Hepatocyte (in vitro differentiated cells): ENCODE results near the gene DHRS12. TPM values are rescaled to one million over a fixed set of nuclear protein-coding genes. Genes with fewer than 3 reads are reported as not detected.

Experiments
- DNase-seq: peaks from one replicate; pipeline ENCODE4 v3.0.0-alpha.2; 2016; ENCODE audit warnings: low spot score
- H2AFZ ChIP-seq: fragments of 200-600 bp; sonication (generic); 2 replicates; pipeline ENCODE4 v1.6.0; 2016; ENCODE audit warnings: antibody characterized with exemption, mild to moderate bottlenecking
- H3K27ac ChIP-seq: fragments of 200-600 bp; sonication (generic); 2 replicates; pipeline ENCODE4 v1.5.1; 2016; ENCODE audit warnings: mild to moderate bottlenecking
- H3K27me3 ChIP-seq: fragments of 200-600 bp; sonication (generic); 2 replicates; pipeline ENCODE4 v1.6.1; 2016
- H3K36me3 ChIP-seq: fragments of 200-600 bp; sonication (generic); replicated peaks from 2 replicates; pipeline ENCODE4 v1.5.1; 2016; ENCODE audit warnings: low read depth; ENCODE audit not compliant: insufficient read depth
- H3K4me1 ChIP-seq: fragments of 200-600 bp; sonication (generic); 2 replicates; pipeline ENCODE4 v1.5.1; 2016; ENCODE audit warnings: mild to moderate bottlenecking, moderate library complexity; ENCODE audit not compliant: insufficient read depth
- H3K4me2 ChIP-seq: fragments of 200-600 bp; sonication (generic); 2 replicates; pipeline ENCODE4 v1.6.0; 2016
- H3K4me3 ChIP-seq: fragments of 200-600 bp; sonication (generic); 2 replicates; pipeline ENCODE4 v1.5.1; 2016; ENCODE audit warnings: mild to moderate bottlenecking
- H3K79me2 ChIP-seq: fragments of 200-600 bp; sonication (generic); 2 replicates; pipeline ENCODE4 v1.6.0; 2017; ENCODE audit warnings: mild to moderate bottlenecking
- H3K9me2 ChIP-seq: fragments of 200-600 bp; sonication (generic); replicated peaks from 2 replicates; pipeline ENCODE4 v1.6.0; 2017; ENCODE audit warnings: mild to moderate bottlenecking; ENCODE audit not compliant: insufficient read depth
- H3K9me3 ChIP-seq: fragments of 200-600 bp; sonication (generic); 2 replicates; pipeline ENCODE4 v1.5.1; 2016; ENCODE audit warnings: low read depth, mild to moderate bottlenecking
- H4K20me1 ChIP-seq: fragments of 200-600 bp; sonication (generic); 2 replicates; pipeline ENCODE4 v1.6.0; 2016; ENCODE audit warnings: mild to moderate bottlenecking; ENCODE audit not compliant: insufficient read depth, poor library complexity, severe bottlenecking
- CTCF ChIP-seq: fragments of 200-600 bp; sonication (generic); IDR thresholded peaks from 2 replicates; pipeline ENCODE4 v1.5.1; 2016; ENCODE audit warnings: antibody characterized with exemption, mild to moderate bottlenecking; ENCODE audit not compliant: poor library complexity
- EZH2 ChIP-seq: fragments of 200-600 bp; sonication (generic); IDR thresholded peaks from 2 replicates; pipeline ENCODE4 v1.6.1; 2016; ENCODE audit warnings: antibody characterized with exemption, mild to moderate bottlenecking, borderline replicate concordance
- EZH2phosphoT487 ChIP-seq: fragments of 200-600 bp; sonication (generic); IDR thresholded peaks from one replicate; pipeline ENCODE4 v1.6.1; 2018; ENCODE audit warnings: antibody characterized with exemption, mild to moderate bottlenecking, low read depth, moderate library complexity; ENCODE audit not compliant: unreplicated experiment, severe bottlenecking
- WGBS: methylation state at CpG from one replicate; pipeline ENCODE4 v1.1.6; 2016; ENCODE audit warnings: low lambda C conversion rate; ENCODE audit errors: missing lambda C conversion rate; 5-methylcytosine and 5-hydroxymethylcytosine counted together
- polyA plus RNA-seq: library from polyadenylated mRNA; unstranded; fragments of >200 nt; fragmentation: Nextera tagmentation; extraction: Ambion mirVana; gene quantifications from 2 replicates; pipeline ENCODE4 v1.2.1, GENCODE V29; 2016
- total RNA-seq: library from RNA; depleted of rRNA; stranded (reverse); fragments of >200 nt; gene quantifications from 2 replicates; pipeline ENCODE4 v1.2.3, GENCODE V29; 2014

Gene DHRS12
- total and polyA plus RNA-seq, 2 experiments from 2014 or later = 4.6 to 13.5 TPM

GRCh38 chr13:51807041-51807440, 3.1 kb upstream of the DHRS12 start:
- Histone ChIP-seq H3K27me3 (no peaks in the 10 kb centered on the region), H3K79me2 (no peaks in the 10 kb centered on the region), H3K9me2 (no peaks in the 10 kb centered on the region), H3K4me1 (peaks cover 16% of the 10 kb centered on the region), H3K4me2 (no peak overlapping the region), H3K4me3 (no peak overlapping the region), H2AFZ (no peak overlapping the region), H3K27ac (no peak overlapping the region), H4K20me1 (no peaks in the 10 kb centered on the region), H3K36me3 (no peaks in the 10 kb centered on the region), H3K9me3 (no peaks in the 10 kb centered on the region)
- no peak for DNase-seq
- no peak for TF ChIP-seq EZH2
- no peak for TF ChIP-seq EZH2phosphoT487
- TF ChIP-seq CTCF = no peak
- WGBS = 65% methylated on average over 5 of the region's 5 CpGs

- H3K79me2 ChIP-seq = no peaks in the 10 kb centered on the region
- 82% methylated on average over 2 of the region's 2 CpGs for WGBS
Observed at GRCh38 chr13:51806566-51806965, 2.6 kb upstream of the DHRS12 start.

GRCh38 chr13:51805925-51806324, 2.0 kb upstream of the DHRS12 start:
- H3K36me3 ChIP-seq = no peaks in the 10 kb centered on the region
- no peak overlapping the region for H3K27ac ChIP-seq
- no peaks in the 10 kb centered on the region for H4K20me1 ChIP-seq
- 92% methylated on average over 2 of the region's 2 CpGs for WGBS
- H2AFZ ChIP-seq = no peak overlapping the region
- H3K79me2 ChIP-seq = no peaks in the 10 kb centered on the region
- H3K4me2 ChIP-seq = no peak overlapping the region
- H3K4me3 ChIP-seq = no peak overlapping the region
- no peak for DNase-seq
- peaks cover 16% of the 10 kb centered on the region for H3K4me1 ChIP-seq
- H3K9me2 ChIP-seq = no peaks in the 10 kb centered on the region
- no peaks in the 10 kb centered on the region for H3K27me3 ChIP-seq
- TF ChIP-seq CTCF (no peak), EZH2 (no peak), EZH2phosphoT487 (no peak)
- no peaks in the 10 kb centered on the region for H3K9me3 ChIP-seq

More at GRCh38 chr13:51806566-51806965, 2.6 kb upstream of the DHRS12 start:
- Histone ChIP-seq H2AFZ (no peak overlapping the region), H3K36me3 (no peaks in the 10 kb centered on the region), H3K27ac (no peak overlapping the region), H3K4me2 (no peak overlapping the region), H3K9me3 (no peaks in the 10 kb centered on the region), H3K27me3 (no peaks in the 10 kb centered on the region), H3K4me1 (peaks cover 16% of the 10 kb centered on the region), H4K20me1 (no peaks in the 10 kb centered on the region), H3K9me2 (no peaks in the 10 kb centered on the region), H3K4me3 (no peak overlapping the region)
- no peak for DNase-seq
- TF ChIP-seq CTCF (no peak), EZH2 (no peak), EZH2phosphoT487 (no peak)

DNA sequence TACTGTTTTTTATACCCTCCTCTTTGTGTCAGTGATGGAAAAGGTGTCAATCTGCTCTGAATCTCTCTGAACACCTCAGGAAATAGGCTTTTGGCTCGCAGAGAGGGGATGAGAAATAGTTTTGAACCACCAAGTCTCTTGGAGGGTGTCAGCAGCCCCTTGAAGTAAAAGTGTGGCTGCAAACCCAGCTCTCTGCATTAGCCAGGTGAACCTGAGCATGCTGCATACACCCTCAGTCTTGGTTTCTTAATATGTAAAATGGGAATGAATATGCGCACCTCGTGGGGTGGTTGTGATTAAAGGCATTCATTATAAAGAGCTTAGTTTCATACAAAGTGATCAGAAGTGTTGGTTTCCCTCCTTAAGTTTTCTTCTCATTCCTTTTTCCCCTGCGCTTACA, 1.4 kb upstream of the DHRS12 start:
- H3K9me3 ChIP-seq = no peaks in the 10 kb centered on the region
- WGBS = 95% methylated on average over 4 of the region's 4 CpGs
- H3K27me3 ChIP-seq = no peaks in the 10 kb centered on the region
- TF ChIP-seq CTCF (no peak), EZH2phosphoT487 (no peak), EZH2 (no peak)
- H3K9me2 ChIP-seq = no peaks in the 10 kb centered on the region
- H4K20me1 ChIP-seq = no peaks in the 10 kb centered on the region
- H3K79me2 ChIP-seq = no peaks in the 10 kb centered on the region
- H2AFZ ChIP-seq = no peak overlapping the region
- no peak overlapping the region for H3K4me3 ChIP-seq
- peaks cover 16% of the 10 kb centered on the region for H3K4me1 ChIP-seq
- DNase-seq = no peak
- H3K36me3 ChIP-seq = no peaks in the 10 kb centered on the region
- H3K4me2 ChIP-seq = peak overlapping the region; percentile 78
- peak overlapping the region; percentile 98 for H3K27ac ChIP-seq
